A673 (cell line): ENCODE data around the gene ERICH6B. TPM values are rescaled to one million over a fixed set of nuclear protein-coding genes. Genes with fewer than 3 reads are reported as not detected.
"Not testable (repeated sequence)": the region's sequence is repeated elsewhere in the genome, so short reads cannot be mapped to it uniquely, and the experiment has no call there.

Source experiments
- Bru-seq: library from RNA; stranded (reverse); fragments of 400-500 nt; gene quantifications from one replicate; lab custom pipeline; 2021; lab: Mats Ljungman, UMichigan
- BruChase-seq, 2 experiments: library from RNA; stranded (reverse); fragments of 400-500 nt; gene quantifications; one replicate each; lab custom pipeline; 2021; lab: Mats Ljungman, UMichigan
- BruUV-seq: library from RNA; stranded (reverse); fragments of 400-500 nt; replicated peaks from 2 replicates; lab custom pipeline; 2021; lab: Mats Ljungman, UMichigan
- CTCF ChIA-PET: fragments of 300-600 bp; sonication (Branson Sonifier 250); formaldehyde crosslinking; loops from one replicate; lab custom pipeline; 2022; ENCODE audit warnings: antibody characterized with exemption; lab: Charles Lee
- POLR2A ChIA-PET: fragments of 300-600 bp; sonication (Branson Sonifier 250); formaldehyde crosslinking; loops from one replicate; lab custom pipeline; 2022; ENCODE audit warnings: antibody characterized with exemption; ENCODE audit not compliant: low non-redundant PET; lab: Charles Lee
- DNase-seq: peaks from one replicate; pipeline ENCODE4 v3.0.0-alpha.2; 2015; ENCODE audit warnings: low spot score
- H3K27ac ChIP-seq: fragments of 200-600 bp; sonication (generic); 2 replicates; pipeline ENCODE4 v1.5.1; 2016; ENCODE audit warnings: mixed run types, low read depth, mild to moderate bottlenecking, mixed read lengths, antibody characterized with exemption, low read length; ENCODE audit not compliant: poor library complexity, severe bottlenecking
- H3K27me3 ChIP-seq: fragments of 200-600 bp; sonication (generic); replicated peaks from 2 replicates; pipeline ENCODE4 v1.6.1; 2017; ENCODE audit warnings: mixed run types, low read depth, mild to moderate bottlenecking, mixed read lengths, antibody characterized with exemption, low read length; ENCODE audit not compliant: insufficient read depth, poor library complexity
- H3K36me3 ChIP-seq: fragments of 200-600 bp; sonication (generic); 2 replicates; pipeline ENCODE4 v1.6.1; 2016; ENCODE audit warnings: mixed run types, mild to moderate bottlenecking, mixed read lengths, antibody characterized with exemption, low read length; ENCODE audit not compliant: insufficient read depth, poor library complexity, severe bottlenecking
- H3K4me1 ChIP-seq: fragments of 200-600 bp; sonication (generic); 2 replicates; pipeline ENCODE4 v1.6.1; 2017; ENCODE audit warnings: mixed run types, mild to moderate bottlenecking, mixed read lengths, antibody characterized with exemption, low read length; ENCODE audit not compliant: insufficient read depth, poor library complexity, severe bottlenecking
- H3K4me3 ChIP-seq: fragments of 200-600 bp; sonication (generic); 2 replicates; pipeline ENCODE4 v1.5.1; 2016; ENCODE audit warnings: low read depth, mixed run types, mild to moderate bottlenecking, mixed read lengths, low read length; ENCODE audit not compliant: poor library complexity, severe bottlenecking
- H3K9me3 ChIP-seq: fragments of 200-600 bp; sonication (generic); 2 replicates; pipeline ENCODE4 v1.6.1; 2016; ENCODE audit warnings: mixed run types, low read depth, mild to moderate bottlenecking, mixed read lengths, antibody characterized with exemption, low read length; ENCODE audit not compliant: poor library complexity, severe bottlenecking
- EZH2 ChIP-seq: fragments of 200-600 bp; sonication (generic); IDR thresholded peaks from 2 replicates; pipeline ENCODE4 v1.6.1; 2017; ENCODE audit warnings: borderline replicate concordance, low read depth, mild to moderate bottlenecking, mixed read lengths, antibody characterized with exemption, low read length; ENCODE audit not compliant: poor library complexity, severe bottlenecking
- intact Hi-C: fragments of 100-400 bp; cut with micrococcal nuclease; formaldehyde crosslinking; loops from one replicate; pipeline ENCODE4 v1.10.0; 2022; ENCODE audit not compliant: unreplicated experiment
- long read RNA-seq: library from polyadenylated mRNA; stranded (forward); transcript quantifications from one replicate; pipeline ENCODE4 v2.0.0, GENCODE V29; 2022
- total RNA-seq: library from RNA; stranded (reverse); gene quantifications from 2 replicates; pipeline ENCODE4 v1.2.3, GENCODE V29; 2021
- TF ChIP-seq, protein P1 (sequence below): fragments of 300-800, 200-600 bp; sonication (generic); conservative IDR thresholded peaks from 2 replicates; pipeline ENCODE4 v1.5.1; 2017; ENCODE audit warnings: low read depth, mild to moderate bottlenecking, antibody characterized with exemption, low read length, moderate library complexity, mixed read lengths

Gene ERICH6B
- not detected in 2 replicates for total RNA-seq
- Bru-seq, nascent RNA, result not detected
- BruChase-seq, experiment 1, labeled RNA remaining after a 2-hour chase, result not detected
- percentile 1 among the genes with signal in this experiment for BruChase-seq, experiment 2, labeled RNA remaining after a 6-hour chase
- long read RNA-seq, result 0 reads

DNA sequence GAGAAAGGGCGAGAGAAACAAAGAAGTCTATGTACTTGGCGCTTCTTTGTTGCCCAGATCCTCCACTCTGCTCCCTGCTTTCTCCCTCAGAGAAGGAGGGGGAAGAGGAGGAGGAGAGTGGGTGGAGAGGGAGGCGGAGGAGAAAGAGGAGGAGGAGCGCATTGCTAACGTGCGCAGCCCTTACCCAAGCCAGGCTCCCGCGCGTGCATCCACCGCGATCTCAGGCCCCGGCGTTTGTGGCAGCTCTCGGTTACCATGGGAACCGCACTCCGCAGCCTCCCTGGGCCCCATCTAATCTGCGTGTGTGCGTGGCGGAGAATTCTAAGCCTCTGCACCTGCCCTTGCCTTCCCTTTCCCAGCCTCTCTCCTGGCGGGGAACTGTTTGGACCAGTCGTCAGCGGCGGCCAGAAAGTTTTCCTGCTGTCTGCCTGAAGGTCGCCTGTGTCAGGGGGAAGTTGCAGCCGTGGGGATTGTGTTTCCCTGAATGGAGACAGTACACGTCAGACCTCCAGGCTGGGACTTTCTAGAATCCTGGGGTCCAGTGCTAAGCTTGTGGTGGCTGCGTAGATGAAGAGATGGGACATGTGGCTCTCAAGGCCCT is at the start of gene ERICH6B:
ERICH6B (minus strand) TSS at position 239 of the 601 bp plus-strand sequence. CDS start 18,734 bp downstream, outside the sequence.
- H3K9me3 ChIP-seq, result no peaks in the 10 kb centered on the region
- H3K27ac ChIP-seq, result no peak within 1 kb of the TSS
- H3K4me1 ChIP-seq, result peaks cover 17% of the 10 kb centered on the region
- BruUV-seq, result no TSS peak
- DNase-seq, result no peak
- intact Hi-C loops, result no loop called here
- H3K4me3 ChIP-seq, result no peak within 1 kb of the TSS
- ChIA-PET CTCF (no interaction called here), POLR2A (no interaction called here)
- H3K27me3 ChIP-seq, result no peaks in the 10 kb centered on the region
- no peaks in the 10 kb centered on the region for H3K36me3 ChIP-seq
- TF ChIP-seq, protein P1, sequence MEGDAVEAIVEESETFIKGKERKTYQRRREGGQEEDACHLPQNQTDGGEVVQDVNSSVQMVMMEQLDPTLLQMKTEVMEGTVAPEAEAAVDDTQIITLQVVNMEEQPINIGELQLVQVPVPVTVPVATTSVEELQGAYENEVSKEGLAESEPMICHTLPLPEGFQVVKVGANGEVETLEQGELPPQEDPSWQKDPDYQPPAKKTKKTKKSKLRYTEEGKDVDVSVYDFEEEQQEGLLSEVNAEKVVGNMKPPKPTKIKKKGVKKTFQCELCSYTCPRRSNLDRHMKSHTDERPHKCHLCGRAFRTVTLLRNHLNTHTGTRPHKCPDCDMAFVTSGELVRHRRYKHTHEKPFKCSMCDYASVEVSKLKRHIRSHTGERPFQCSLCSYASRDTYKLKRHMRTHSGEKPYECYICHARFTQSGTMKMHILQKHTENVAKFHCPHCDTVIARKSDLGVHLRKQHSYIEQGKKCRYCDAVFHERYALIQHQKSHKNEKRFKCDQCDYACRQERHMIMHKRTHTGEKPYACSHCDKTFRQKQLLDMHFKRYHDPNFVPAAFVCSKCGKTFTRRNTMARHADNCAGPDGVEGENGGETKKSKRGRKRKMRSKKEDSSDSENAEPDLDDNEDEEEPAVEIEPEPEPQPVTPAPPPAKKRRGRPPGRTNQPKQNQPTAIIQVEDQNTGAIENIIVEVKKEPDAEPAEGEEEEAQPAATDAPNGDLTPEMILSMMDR, result no peak
- no peak for TF ChIP-seq EZH2

DNA sequence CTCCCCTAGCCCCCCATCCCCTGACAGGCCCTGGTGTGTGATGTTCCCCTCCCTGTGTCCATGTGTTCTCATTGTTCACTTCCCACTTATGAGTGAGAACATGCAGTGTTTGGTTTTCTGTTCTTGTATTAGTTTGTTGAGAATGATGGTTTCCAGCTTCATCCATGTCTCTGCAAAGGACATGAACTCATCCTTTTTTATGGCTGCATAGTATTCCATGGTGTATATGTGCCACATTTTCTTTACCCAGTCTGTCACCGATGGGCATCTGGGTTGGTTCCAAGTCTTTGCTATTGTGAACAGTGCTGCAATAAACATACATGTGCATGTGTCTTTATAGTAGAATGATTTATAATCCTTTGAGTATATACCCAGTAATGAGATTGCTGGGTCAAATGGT is 47.4 kb upstream of the ERICH6B start:
- H3K4me3 ChIP-seq, CTCF ChIA-PET, POLR2A ChIA-PET, intact Hi-C loops, H3K36me3 ChIP-seq, H3K27me3 ChIP-seq, DNase-seq, H3K27ac ChIP-seq, H3K9me3 ChIP-seq, BruUV-seq, H3K4me1 ChIP-seq: not testable (repeated sequence)

DNA sequence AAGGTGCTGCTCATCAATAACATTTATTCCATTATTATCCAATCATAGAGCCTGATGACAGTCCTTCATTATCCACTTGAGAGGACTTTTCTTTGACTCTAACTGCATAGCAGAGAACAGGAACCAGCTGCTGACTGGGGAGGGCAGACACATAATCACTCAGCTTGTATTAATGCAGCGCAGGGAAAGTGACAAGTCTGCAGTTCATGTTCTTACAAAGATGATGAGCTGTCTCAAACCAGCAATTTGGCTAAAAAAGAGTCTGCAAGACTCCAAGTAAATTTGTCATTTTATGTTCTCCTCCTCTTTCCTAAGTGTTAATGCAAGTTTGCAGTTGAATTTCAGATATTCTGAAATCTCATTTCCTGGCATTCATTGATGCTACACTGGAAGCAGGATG is 46.6 kb upstream of the ERICH6B start:
- Histone ChIP-seq H3K36me3 (no peaks in the 10 kb centered on the region), H3K27ac (no peak overlapping the region), H3K9me3 (no peaks in the 10 kb centered on the region), H3K4me3 (no peak overlapping the region), H3K27me3 (no peaks in the 10 kb centered on the region), H3K4me1 (no peaks in the 10 kb centered on the region)
- TF ChIP-seq EZH2, result no peak
- TF ChIP-seq, protein P1, result no peak
- no TSS peak for BruUV-seq
- ChIA-PET CTCF (no interaction called here), POLR2A (no interaction called here)
- no peak for DNase-seq
- intact Hi-C loops, result no loop called here

DNA sequence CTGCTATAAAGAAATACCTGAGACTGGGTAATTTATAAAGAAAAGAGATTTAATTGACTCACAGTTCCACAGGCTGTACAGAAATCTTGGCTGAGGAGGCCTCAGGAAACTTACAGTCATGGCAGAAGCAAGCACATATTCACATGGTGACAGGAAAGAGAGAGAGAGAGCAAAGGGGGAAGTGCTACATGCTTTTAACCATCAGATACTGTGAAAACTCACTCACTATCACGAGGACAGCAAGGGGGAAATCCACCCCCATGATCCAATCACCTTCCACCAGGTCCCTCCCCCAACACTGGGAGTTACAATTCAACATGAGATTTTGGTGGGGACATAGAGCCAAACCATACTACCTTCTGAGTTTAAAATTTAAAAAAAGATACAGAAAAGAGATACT is 44.9 kb upstream of the ERICH6B start:
- H3K27me3 ChIP-seq, H3K9me3 ChIP-seq, H3K36me3 ChIP-seq, CTCF ChIA-PET, H3K27ac ChIP-seq, H3K4me3 ChIP-seq, intact Hi-C loops, DNase-seq, POLR2A ChIA-PET, H3K4me1 ChIP-seq, BruUV-seq: not testable (repeated sequence)
